HG02970 (cell line): ENCODE measurements around the gene HS3ST5.
"Not testable (repeated sequence)": the region's sequence is repeated elsewhere in the genome, so short reads cannot be mapped to it uniquely, and the experiment has no call there.

Source experiments
- ATAC-seq: cut with Tn5 transposase; IDR thresholded peaks from one replicate; pipeline ENCODE4 v1.9.1; 2021; ENCODE audit warnings: mild to moderate bottlenecking, moderate library complexity, moderate number of reproducible peaks; ENCODE audit not compliant: unreplicated experiment, low FRiP score

HS3ST5 gene

GRCh38 chr6:114158838-114159694 is 183.8 kb downstream of the HS3ST5 start:
- no peak for ATAC-seq

DNA sequence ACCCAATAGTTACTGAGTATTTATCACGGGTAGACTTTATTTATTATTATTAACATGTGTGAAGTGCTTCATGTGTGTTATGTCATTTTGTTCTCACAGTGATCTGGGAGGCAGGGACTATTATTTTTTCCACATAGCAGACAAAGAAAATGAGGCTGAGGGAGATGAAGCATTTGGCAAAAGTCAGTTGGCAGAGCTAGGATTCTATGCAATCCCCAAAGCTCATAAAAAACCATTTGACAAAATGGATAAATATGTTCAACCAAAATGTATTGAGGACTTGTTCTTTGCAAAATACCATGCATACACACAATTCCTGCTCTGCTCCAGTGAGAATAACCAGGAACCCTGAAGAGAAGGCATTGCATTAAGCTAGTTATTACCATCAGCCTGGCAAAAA is 184.4 kb downstream of the HS3ST5 start:
- ATAC-seq, result no peak

GRCh38 chr6:114157848-114158247 is 185.0 kb downstream of the HS3ST5 start:
- no peak for ATAC-seq

DNA sequence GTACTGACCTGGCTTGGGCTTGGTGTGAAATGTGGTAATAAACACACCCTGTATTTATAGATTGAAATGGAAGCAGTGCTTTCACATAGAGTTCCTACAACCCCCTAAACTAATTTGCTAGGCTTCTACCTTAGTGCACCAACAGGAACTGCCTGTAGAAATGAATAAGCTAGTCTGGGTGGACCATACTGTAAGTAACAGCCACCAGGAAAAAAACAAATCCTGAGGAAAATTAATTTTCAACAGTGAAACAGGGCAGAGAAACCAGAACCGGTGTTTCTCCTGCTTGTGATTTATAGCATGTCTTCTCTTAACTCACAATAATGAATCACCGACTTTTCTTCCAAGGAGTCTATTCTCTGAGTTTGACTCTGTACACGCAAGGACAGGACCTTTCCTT is 187.1 kb downstream of the HS3ST5 start:
- ATAC-seq, result no peak

DNA sequence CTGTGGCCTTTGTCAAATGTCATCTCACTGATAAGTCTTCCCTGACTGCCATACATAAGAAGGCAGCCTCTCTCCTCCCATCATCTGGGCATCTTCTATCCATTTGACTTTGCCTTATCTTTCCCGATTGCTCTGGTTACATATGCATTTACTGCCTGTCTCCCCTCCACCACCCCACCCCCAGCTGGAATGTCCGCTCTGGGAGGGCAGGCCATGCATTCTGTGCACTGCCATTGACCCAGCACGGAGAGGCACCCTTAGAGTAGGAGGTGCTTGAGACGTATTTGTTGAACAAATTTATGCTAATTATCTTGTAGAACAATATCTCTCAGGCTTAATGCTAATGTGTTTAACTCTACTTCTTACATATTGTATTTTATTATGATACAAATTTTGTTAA is 188.0 kb downstream of the HS3ST5 start:
- no peak for ATAC-seq

- ATAC-seq, result no peak
Measured at GRCh38 chr6:114153448-114153847, 189.4 kb downstream of the HS3ST5 start.

GRCh38 chr6:114151064-114151690 is 191.6 kb downstream of the HS3ST5 start:
- no peak for ATAC-seq

DNA sequence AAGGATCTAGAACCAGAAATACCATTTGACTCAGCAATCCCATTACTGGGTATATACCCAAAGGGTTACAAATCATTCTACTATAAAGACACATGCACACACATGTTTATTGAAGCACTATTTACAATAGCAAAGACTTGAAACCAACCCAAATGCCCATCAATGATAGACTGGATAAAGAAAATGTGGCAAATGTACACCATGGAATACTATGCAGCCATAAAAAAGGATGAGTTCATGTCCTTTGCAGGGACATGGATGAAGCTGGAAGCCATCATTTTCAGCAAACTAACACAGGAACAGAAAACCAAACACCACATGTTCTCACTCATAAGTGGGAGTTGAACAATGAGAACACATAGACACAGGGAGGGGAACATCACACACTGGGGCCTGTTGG is 193.6 kb downstream of the HS3ST5 start:
- not testable (repeated sequence) for ATAC-seq

DNA sequence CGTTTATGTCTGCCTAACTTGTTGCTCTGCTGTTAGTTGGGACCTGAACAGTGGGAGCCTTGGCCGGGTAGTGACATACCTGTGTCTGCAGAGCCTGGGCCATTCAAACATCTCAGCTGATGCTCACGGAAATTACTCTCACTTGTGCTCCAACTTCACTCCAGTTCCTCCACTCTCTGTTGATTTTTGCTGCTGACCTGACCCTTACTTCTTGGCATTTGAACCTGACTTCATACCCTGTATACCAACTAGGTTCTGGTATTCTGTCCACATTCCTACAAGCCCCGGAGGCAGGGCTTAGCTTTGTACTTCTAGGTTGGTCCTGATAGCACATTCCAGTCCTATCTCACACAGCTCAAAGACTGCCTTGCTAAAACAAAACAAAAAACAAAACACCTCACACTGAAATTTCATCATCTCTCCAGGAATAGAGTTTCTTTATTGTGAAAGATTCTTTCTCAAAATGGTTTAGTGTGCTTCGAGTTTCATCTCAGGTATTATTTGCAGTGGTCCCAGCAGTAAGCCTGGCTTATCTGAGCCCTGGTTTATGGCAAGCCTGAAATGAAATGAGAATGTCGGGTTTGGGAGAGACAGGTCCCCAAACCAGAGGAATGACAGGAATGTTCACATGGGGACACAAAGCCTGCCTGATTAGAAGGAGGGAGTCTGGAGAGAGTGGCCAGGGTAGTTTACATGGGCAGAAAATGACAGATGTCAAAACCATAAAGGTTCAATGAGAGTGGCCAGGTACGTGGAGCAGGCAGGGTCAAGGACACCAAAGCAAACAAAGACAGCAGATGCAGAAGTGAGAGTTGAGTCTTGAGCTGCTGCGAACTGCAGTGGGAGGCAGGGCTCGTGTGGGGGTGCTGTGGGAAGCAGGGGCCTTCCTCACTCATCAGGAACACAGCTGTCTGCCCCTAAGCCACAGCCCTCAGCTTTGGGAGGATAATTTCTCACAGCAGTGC is 197.7 kb downstream of the HS3ST5 start:
- no peak for ATAC-seq

DNA sequence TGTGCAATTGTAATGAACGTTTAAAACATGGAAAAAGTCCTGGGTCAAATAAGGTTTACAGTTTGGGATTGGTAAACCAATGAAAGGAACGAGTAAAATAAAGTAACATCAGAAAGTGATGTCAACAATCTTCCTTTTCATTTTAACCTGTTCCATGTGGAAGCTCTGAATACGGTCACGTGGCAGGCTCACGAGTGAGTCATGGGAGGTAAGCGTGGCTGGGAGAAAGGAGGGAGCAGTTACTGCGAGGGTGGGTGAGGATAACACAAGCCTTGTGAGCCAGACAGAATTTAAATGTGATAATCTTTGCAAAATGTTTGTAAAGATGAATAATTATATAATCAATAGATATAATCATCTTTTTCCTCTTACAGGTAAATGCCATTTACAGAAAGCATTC is 200.6 kb downstream of the HS3ST5 start:
- ATAC-seq, result no peak

DNA sequence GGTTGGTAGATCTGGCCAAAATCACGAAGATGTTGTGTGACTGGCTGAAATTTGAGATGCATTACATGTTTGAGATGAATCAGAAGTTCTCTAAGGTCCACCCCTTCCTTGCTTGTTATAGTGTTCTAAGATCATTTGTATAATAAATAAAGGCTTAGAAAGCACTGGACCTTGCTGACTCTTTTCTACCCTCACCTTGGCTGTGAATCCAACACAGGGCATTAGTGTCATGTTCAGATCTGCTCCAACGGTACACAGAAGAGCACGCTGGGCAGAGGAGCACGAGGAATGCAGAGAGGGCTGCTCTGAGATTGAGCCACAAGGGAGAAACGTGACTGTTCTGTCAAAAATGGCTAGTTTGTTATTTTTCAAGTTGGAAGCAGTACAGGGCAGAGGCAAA is 202.4 kb downstream of the HS3ST5 start:
- ATAC-seq, result no peak

- no peak for ATAC-seq
Measured at GRCh38 chr6:114138577-114139248, 204.1 kb downstream of the HS3ST5 start.

DNA sequence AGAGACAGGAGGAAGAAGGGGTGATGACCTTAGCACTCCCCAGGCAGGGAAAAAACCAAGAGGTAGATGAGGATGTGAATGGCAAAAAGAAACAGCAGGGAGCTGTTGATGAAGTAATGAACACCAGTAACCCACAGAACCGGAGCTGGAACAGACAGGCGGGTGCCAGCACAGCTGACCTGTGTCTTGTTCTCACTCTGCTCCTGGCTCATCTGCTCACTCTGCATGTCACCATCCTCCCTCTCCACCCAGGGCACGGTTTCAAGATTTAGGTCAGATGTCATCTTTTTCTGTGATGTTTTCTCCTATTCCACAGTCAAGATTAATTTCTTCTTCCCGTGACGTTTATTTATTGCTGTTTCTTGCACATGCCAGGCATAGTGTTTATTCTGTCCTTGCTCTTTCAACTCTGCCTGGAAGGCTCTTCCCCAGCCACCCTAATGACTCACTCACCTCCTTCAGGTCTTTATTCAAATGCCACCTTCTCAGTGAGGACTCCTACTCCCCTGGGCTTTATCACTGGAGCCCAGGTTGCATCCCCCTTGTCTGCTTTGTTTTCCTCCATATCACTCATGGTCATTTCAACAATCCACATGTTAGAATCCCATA is 207.4 kb downstream of the HS3ST5 start:
- no peak for ATAC-seq

DNA sequence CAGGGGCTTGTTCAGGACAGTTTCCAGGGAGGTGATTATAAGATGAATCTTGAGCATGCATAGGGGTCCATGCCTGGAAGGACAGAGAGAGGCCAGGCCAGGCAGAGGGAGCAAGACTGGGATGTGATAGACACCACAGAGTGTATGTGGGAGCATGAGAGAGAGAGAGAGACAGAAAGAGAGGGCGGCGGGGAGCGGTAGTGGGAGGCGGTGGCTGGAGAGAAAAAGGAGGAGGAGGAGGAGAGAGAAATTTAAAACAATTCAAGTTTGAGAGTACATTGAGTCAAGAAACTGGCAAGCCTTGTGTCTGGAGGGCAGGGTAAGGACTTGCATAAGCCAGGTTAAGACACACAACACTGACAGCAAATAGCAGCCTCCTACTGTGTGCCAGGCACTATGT is 209.0 kb downstream of the HS3ST5 start:
- no peak for ATAC-seq

- ATAC-seq, result no peak
Measured at GRCh38 chr6:114131945-114132344, 210.9 kb downstream of the HS3ST5 start.

DNA sequence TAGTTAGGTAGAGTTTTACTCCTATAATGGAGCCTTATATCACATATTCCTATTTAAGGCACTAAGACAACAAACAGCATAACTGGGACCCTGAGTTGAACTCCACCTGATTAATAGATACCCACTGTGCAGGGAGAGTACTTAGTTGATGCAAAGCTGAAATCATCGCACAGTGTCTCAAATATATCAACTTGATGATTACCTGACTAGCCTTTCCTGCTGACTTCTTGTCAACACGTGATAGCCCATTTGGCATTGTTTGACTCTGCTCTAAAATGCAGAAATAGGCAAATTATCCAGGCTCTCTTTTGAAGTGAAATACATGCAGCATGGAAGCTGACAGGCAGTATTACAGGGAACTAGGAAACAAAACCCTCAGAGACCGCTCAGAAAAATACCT is 217.2 kb downstream of the HS3ST5 start:
- no peak for ATAC-seq

DNA sequence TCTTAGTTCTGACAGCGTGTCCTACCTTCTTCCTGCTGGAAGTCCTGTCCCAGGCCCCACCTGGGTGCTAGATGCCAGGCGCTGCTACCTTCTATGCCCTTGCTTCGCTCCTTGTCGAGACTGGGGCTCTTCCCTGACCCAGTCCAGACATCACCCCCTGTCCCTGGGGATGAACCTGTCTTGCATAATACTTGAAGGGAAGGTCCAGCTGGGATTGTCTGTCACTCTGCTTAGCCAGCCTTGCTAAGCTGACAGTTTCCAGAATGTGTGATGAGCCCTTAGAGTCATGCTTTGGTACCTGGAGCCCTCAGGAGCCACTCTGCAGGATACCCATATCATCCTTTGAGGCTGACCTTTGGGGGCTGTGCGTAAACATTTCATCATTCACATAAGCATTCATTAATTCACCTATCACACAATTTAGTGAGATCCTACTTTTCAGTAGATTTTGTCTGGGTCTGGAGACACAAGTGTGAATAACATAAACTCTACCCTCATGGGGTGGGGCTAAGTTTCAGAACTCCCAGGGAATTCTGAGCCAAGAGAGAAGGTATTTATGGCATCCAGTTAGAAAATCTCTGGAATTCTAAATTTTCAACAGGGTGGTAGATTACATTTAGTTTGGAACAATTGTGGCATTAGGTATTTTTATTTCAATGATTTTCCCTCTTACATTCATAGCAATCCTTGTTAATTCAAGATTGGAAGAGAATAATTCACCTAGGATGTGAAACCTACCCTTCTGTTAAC is 220.7 kb downstream of the HS3ST5 start:
- no peak for ATAC-seq

GRCh38 chr6:114119056-114119455 is 223.8 kb downstream of the HS3ST5 start:
- ATAC-seq, result no peak

DNA sequence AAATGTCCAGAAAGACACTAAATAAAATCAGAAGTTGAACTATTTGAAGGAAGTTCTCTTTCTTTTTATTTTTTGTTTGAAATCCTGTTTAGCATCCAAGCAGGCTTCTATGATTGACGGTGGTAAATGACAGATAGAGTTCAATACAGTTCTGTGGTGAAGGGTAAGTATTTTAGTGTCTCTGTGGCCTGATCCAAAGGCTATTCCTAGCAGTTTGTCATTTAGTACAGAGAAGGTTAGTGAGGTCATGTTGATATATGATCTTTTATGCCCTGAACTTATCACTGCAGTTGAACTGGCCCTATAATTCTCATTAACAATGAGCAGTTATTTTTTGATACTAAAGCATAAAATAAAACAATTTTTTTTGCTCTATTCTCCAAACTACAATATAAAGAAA is 227.2 kb downstream of the HS3ST5 start:
- no peak for ATAC-seq
